Immature natural killer cell (primary cell): ENCODE data around the gene HECTD4. TPM values are rescaled to one million over a fixed set of nuclear protein-coding genes. Genes with fewer than 3 reads are reported as not detected.

Experiments used
- DNase-seq, 3 donors: peaks; one replicate each; pipeline ENCODE4 v3.0.0; 2022; ENCODE audit warnings: mixed read lengths in 1 of 3
- H3K27ac Mint-ChIP-seq, 6 donors: one replicate each; pipeline ENCODE4 v1.8.0; 2020; ENCODE audit warnings: mixed read lengths in 6 of 6, mild to moderate bottlenecking in 5 of 6, inconsistent platforms in 4 of 6, moderate library complexity in 3 of 6
- H3K27me3 Mint-ChIP-seq, 3 donors: one replicate each; pipeline ENCODE4 v1.8.0; 2020 to 2021; ENCODE audit warnings: low read depth in 3 of 3, mild to moderate bottlenecking in 3 of 3, mixed read lengths in 3 of 3, moderate library complexity in 3 of 3, inconsistent platforms in 1 of 3
- H3K36me3 Mint-ChIP-seq, 3 donors: one replicate each; pipeline ENCODE4 v1.8.0; 2020; ENCODE audit warnings: mixed read lengths in 3 of 3, inconsistent platforms in 2 of 3, mild to moderate bottlenecking in 2 of 3
- H3K4me1 Mint-ChIP-seq, 2 donors: one replicate each; pipeline ENCODE4 v1.8.0; 2020; ENCODE audit warnings: inconsistent platforms in 2 of 2, mild to moderate bottlenecking in 2 of 2, mixed read lengths in 2 of 2, moderate library complexity in 1 of 2
- H3K4me3 Mint-ChIP-seq, 5 donors: one replicate each; pipeline ENCODE4 v1.8.0; 2020; ENCODE audit warnings: mild to moderate bottlenecking in 5 of 5, mixed read lengths in 5 of 5, inconsistent platforms in 3 of 5, moderate library complexity in 3 of 5
- H3K9me3 Mint-ChIP-seq, 6 donors: one replicate each; pipeline ENCODE4 v1.8.0; 2020; ENCODE audit warnings: mild to moderate bottlenecking in 6 of 6, mixed read lengths in 6 of 6, inconsistent platforms in 4 of 6, moderate library complexity in 3 of 6
- polyA plus RNA-seq, 3 donors: library from polyadenylated mRNA; unstranded; fragments of 300-500 nt; fragmentation: Illumina TruSeq; gene quantifications; one replicate each; pipeline ENCODE4 v1.2.3, GENCODE V29; 2021

Gene HECTD4
- polyA plus RNA-seq, 3 donors from 2014 or later, result 0.76 to 8.5 (median 2.6) TPM

- DNase-seq, result no peak
- H3K36me3 Mint-ChIP-seq, result no peaks in the 10 kb centered on the region
- H3K27ac Mint-ChIP-seq, result no peak overlapping the region
- H3K27me3 Mint-ChIP-seq, result peaks cover 4 to 8% (median 5%) of the 10 kb centered on the region in 3 donors
- no peaks in the 10 kb centered on the region for H3K9me3 Mint-ChIP-seq
- H3K4me3 Mint-ChIP-seq, result peak overlapping the region in 1 of 5 donors; percentile 2
- peaks cover 8 to 15% of the 10 kb centered on the region in 2 donors for H3K4me1 Mint-ChIP-seq
Observed at GRCh38 chr12:112386726-112387125, 4.5 kb upstream of the HECTD4 start.

- H3K36me3 Mint-ChIP-seq, result no peaks in the 10 kb centered on the region
- no peak for DNase-seq
- no peaks in the 10 kb centered on the region for H3K9me3 Mint-ChIP-seq
- H3K27ac Mint-ChIP-seq, result peak overlapping the region; percentile 80 to 92 (median 91)
- H3K27me3 Mint-ChIP-seq, result peaks cover 0 to 15% (median 10%) of the 10 kb centered on the region in 3 donors
- H3K4me1 Mint-ChIP-seq, result peaks cover 23 to 40% of the 10 kb centered on the region in 2 donors
- peak overlapping the region; percentile 92 to 95 (median 93) for H3K4me3 Mint-ChIP-seq
Observed at GRCh38 chr12:112382866-112383265, 635 bp upstream of the HECTD4 start.

- no peaks in the 10 kb centered on the region for H3K9me3 Mint-ChIP-seq
- H3K4me3 Mint-ChIP-seq, result peak overlapping the region; percentile 88 to 94 (median 90)
- DNase-seq, result peak; percentile 55 to 63 (median 59)
- peaks cover 2 to 13% (median 6%) of the 10 kb centered on the region in 3 donors for H3K27me3 Mint-ChIP-seq
- H3K4me1 Mint-ChIP-seq, result peaks cover 21 to 33% of the 10 kb centered on the region in 2 donors
- H3K27ac Mint-ChIP-seq, result peak overlapping the region; percentile 76 to 93 (median 86)
- H3K36me3 Mint-ChIP-seq, result no peaks in the 10 kb centered on the region
Observed at GRCh38 chr12:112381406-112381882, 787 bp downstream of the HECTD4 start.

- peak overlapping the region; percentile 88 to 94 (median 90) for H3K4me3 Mint-ChIP-seq
- peaks cover 2 to 13% (median 6%) of the 10 kb centered on the region in 3 donors for H3K27me3 Mint-ChIP-seq
- peak overlapping the region; percentile 76 to 93 (median 86) for H3K27ac Mint-ChIP-seq
- H3K36me3 Mint-ChIP-seq, result no peaks in the 10 kb centered on the region
- H3K4me1 Mint-ChIP-seq, result peaks cover 22 to 33% of the 10 kb centered on the region in 2 donors
- no peak for DNase-seq
- H3K9me3 Mint-ChIP-seq, result no peaks in the 10 kb centered on the region
Observed at GRCh38 chr12:112380663-112381405, 1.4 kb downstream of the HECTD4 start.

GRCh38 chr12:112375105-112375504, 7.1 kb downstream of the HECTD4 start:
- Mint-ChIP-seq H3K27ac (no peak overlapping the region), H3K27me3 (peaks cover 0 to 3% (median 3%) of the 10 kb centered on the region in 3 donors), H3K4me1 (peaks cover 9 to 30% of the 10 kb centered on the region in 2 donors), H3K36me3 (no peaks in the 10 kb centered on the region), H3K9me3 (no peaks in the 10 kb centered on the region), H3K4me3 (no peak overlapping the region)
- no peak for DNase-seq

GRCh38 chr12:112374166-112374740, 8.0 kb downstream of the HECTD4 start:
- H3K4me3 Mint-ChIP-seq, result no peak overlapping the region
- no peaks in the 10 kb centered on the region for H3K9me3 Mint-ChIP-seq
- H3K27me3 Mint-ChIP-seq, result peaks cover 0 to 3% (median 2%) of the 10 kb centered on the region in 3 donors
- no peak for DNase-seq
- H3K27ac Mint-ChIP-seq, result peak overlapping the region in 1 of 6 donors; percentile 3
- peaks cover 10 to 29% of the 10 kb centered on the region in 2 donors for H3K4me1 Mint-ChIP-seq
- H3K36me3 Mint-ChIP-seq, result no peaks in the 10 kb centered on the region

- Mint-ChIP-seq H3K9me3 (no peaks in the 10 kb centered on the region), H3K27ac (peak overlapping the region in 1 of 6 donors; percentile 15), H3K4me3 (no peak overlapping the region), H3K36me3 (no peaks in the 10 kb centered on the region), H3K27me3 (peaks cover 0 to 1% (median 0%) of the 10 kb centered on the region in 3 donors), H3K4me1 (peaks cover 8 to 22% of the 10 kb centered on the region in 2 donors)
- DNase-seq, result no peak
Observed at GRCh38 chr12:112370868-112371510, 11.2 kb downstream of the HECTD4 start.

GRCh38 chr12:112370199-112370598, 12.0 kb downstream of the HECTD4 start:
- peaks cover 10 to 22% of the 10 kb centered on the region in 2 donors for H3K4me1 Mint-ChIP-seq
- no peaks in the 10 kb centered on the region for H3K9me3 Mint-ChIP-seq
- no peak overlapping the region for H3K27ac Mint-ChIP-seq
- DNase-seq, result no peak
- peaks cover 0 to 1% (median 0%) of the 10 kb centered on the region in 3 donors for H3K27me3 Mint-ChIP-seq
- no peaks in the 10 kb centered on the region for H3K36me3 Mint-ChIP-seq
- H3K4me3 Mint-ChIP-seq, result no peak overlapping the region

- peaks cover 10 to 22% of the 10 kb centered on the region in 2 donors for H3K4me1 Mint-ChIP-seq
- H3K27me3 Mint-ChIP-seq, result peaks cover 0 to 1% (median 0%) of the 10 kb centered on the region in 3 donors
- no peaks in the 10 kb centered on the region for H3K9me3 Mint-ChIP-seq
- no peak overlapping the region for H3K27ac Mint-ChIP-seq
- no peak for DNase-seq
- no peak overlapping the region for H3K4me3 Mint-ChIP-seq
- H3K36me3 Mint-ChIP-seq, result no peaks in the 10 kb centered on the region
Observed at GRCh38 chr12:112368856-112369255, 13.4 kb downstream of the HECTD4 start.

- Mint-ChIP-seq H3K4me3 (no peak overlapping the region), H3K27ac (no peak overlapping the region), H3K9me3 (no peaks in the 10 kb centered on the region), H3K36me3 (no peaks in the 10 kb centered on the region), H3K27me3 (peaks cover 0 to 1% (median 0%) of the 10 kb centered on the region in 3 donors), H3K4me1 (peaks cover 10 to 22% of the 10 kb centered on the region in 2 donors)
- no peak for DNase-seq
Observed at GRCh38 chr12:112367965-112368364, 14.3 kb downstream of the HECTD4 start.

GRCh38 chr12:112362310-112362709, 19.9 kb downstream of the HECTD4 start:
- Mint-ChIP-seq H3K4me1 (peaks cover 6 to 24% of the 10 kb centered on the region in 2 donors), H3K27me3 (no peaks in the 10 kb centered on the region), H3K27ac (no peak overlapping the region), H3K4me3 (no peak overlapping the region), H3K36me3 (no peaks in the 10 kb centered on the region), H3K9me3 (no peaks in the 10 kb centered on the region)
- DNase-seq, result no peak

GRCh38 chr12:112361271-112361670, 21.0 kb downstream of the HECTD4 start:
- Mint-ChIP-seq H3K4me1 (peaks cover 6 to 30% of the 10 kb centered on the region in 2 donors), H3K9me3 (no peaks in the 10 kb centered on the region), H3K36me3 (no peaks in the 10 kb centered on the region), H3K27ac (no peak overlapping the region), H3K4me3 (no peak overlapping the region), H3K27me3 (no peaks in the 10 kb centered on the region)
- no peak for DNase-seq

- no peak overlapping the region for H3K4me3 Mint-ChIP-seq
Observed at GRCh38 chr12:112359290-112359689, 22.9 kb downstream of the HECTD4 start.

GRCh38 chr12:112357214-112357613, 25.0 kb downstream of the HECTD4 start:
- peak overlapping the region in 2 of 6 donors; percentile 33 to 76 for H3K27ac Mint-ChIP-seq
- no peak for DNase-seq
- no peaks in the 10 kb centered on the region for H3K36me3 Mint-ChIP-seq
- H3K27me3 Mint-ChIP-seq, result no peaks in the 10 kb centered on the region
- no peak overlapping the region for H3K4me3 Mint-ChIP-seq
- peaks cover 10 to 36% of the 10 kb centered on the region in 2 donors for H3K4me1 Mint-ChIP-seq
- no peaks in the 10 kb centered on the region for H3K9me3 Mint-ChIP-seq

More at GRCh38 chr12:112359290-112359689, 22.9 kb downstream of the HECTD4 start:
- H3K4me1 Mint-ChIP-seq, result peaks cover 4 to 29% of the 10 kb centered on the region in 2 donors
- DNase-seq, result no peak
- H3K9me3 Mint-ChIP-seq, result no peaks in the 10 kb centered on the region
- no peaks in the 10 kb centered on the region for H3K36me3 Mint-ChIP-seq
- H3K27ac Mint-ChIP-seq, result no peak overlapping the region
- H3K27me3 Mint-ChIP-seq, result no peaks in the 10 kb centered on the region
